Muscle layer of duodenum (tissue), 2 donors: ENCODE data around the gene UCK1.
"Not testable (repeated sequence)": the region's sequence is repeated elsewhere in the genome, so short reads cannot be mapped to it uniquely, and the experiment has no call there.

Experiments used
- H3K27ac ChIP-seq: one replicate; pipeline ENCODE4 v1.7.0; 2013; ENCODE audit warnings: mild to moderate bottlenecking, low read length
- H3K27me3 ChIP-seq: one replicate; pipeline ENCODE4 v1.7.0; 2013; ENCODE audit warnings: low read depth, mild to moderate bottlenecking, control low read depth, low read length
- H3K36me3 ChIP-seq, 2 donors: one replicate each; pipeline ENCODE4 v1.7.0; 2013; ENCODE audit warnings: low read length in 2 of 2, control low read depth in 1 of 2, mild to moderate bottlenecking in 1 of 2; ENCODE audit not compliant: insufficient read depth in 2 of 2, control insufficient read depth in 1 of 2
- H3K4me1 ChIP-seq, 2 donors: one replicate each; pipeline ENCODE4 v1.7.0; 2013; ENCODE audit warnings: low read length in 2 of 2, mild to moderate bottlenecking in 2 of 2, control low read depth in 1 of 2, moderate library complexity in 1 of 2; ENCODE audit not compliant: insufficient read depth in 2 of 2, control insufficient read depth in 1 of 2
- H3K4me3 ChIP-seq, 2 donors: one replicate each; pipeline ENCODE4 v1.7.0; 2013; ENCODE audit warnings: low read length in 2 of 2, low read depth in 1 of 2, mild to moderate bottlenecking in 1 of 2
- H3K9me3 ChIP-seq, 2 donors: one replicate each; pipeline ENCODE4 v1.7.0; 2013; ENCODE audit warnings: low read length in 2 of 2, control low read depth in 1 of 2, mild to moderate bottlenecking in 1 of 2; ENCODE audit not compliant: control insufficient read depth in 1 of 2
- donor health status: healthy.

The UCK1 gene

DNA sequence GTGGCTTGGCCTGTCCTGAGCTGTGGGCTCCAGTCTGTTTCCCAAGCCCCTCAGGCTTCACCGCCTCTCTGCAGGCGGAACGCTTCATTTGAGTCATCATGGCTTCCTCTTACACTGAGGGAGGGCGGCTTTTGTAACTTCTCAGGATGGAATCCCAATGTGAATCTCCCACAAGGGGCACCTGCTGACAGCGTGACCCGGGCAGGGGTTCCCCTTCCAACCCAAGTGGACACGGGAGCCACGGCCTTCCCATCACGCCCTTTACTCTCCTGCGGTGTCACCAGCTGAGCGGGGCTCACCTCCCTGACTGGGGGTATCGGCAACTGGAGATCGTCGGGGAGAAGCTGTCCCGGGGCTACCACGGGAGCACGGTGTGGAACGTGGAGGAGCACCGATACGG lies 12.5 kb downstream of the UCK1 start:
- Histone ChIP-seq H3K36me3 (peaks cover 59 to 88% of the 10 kb centered on the region in 2 donors), H3K4me1 (peaks cover 0 to 16% of the 10 kb centered on the region in 2 donors), H3K9me3 (no peaks in the 10 kb centered on the region), H3K4me3 (no peak overlapping the region), H3K27me3 (no peaks in the 10 kb centered on the region), H3K27ac (no peak overlapping the region)

DNA sequence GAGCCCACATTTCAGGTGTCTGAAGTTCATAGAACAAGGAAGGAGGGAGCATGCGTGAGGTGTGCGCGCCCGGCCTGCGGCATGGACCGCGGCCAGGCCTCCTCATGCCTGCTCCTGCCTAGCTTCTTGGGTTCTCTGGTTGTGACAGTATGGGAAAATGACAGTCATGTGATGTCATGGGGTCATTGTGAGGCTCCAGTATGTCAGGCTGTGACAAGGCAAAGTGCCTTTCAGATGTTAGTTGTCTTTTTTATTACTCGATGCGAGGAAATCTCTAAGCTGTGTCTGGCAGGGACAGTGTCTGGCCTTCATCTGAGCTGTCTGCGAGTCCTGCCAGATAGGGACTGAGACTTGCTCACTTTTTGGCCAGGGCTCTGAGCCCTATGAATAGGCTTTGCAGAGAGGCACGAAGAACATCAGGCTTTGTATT lies 13.3 kb downstream of the UCK1 start:
- Histone ChIP-seq H3K4me1 (peaks cover 0 to 16% of the 10 kb centered on the region in 2 donors), H3K36me3 (peaks cover 54 to 90% of the 10 kb centered on the region in 2 donors), H3K9me3 (no peaks in the 10 kb centered on the region), H3K27me3 (no peaks in the 10 kb centered on the region), H3K4me3 (no peak overlapping the region), H3K27ac (no peak overlapping the region)

DNA sequence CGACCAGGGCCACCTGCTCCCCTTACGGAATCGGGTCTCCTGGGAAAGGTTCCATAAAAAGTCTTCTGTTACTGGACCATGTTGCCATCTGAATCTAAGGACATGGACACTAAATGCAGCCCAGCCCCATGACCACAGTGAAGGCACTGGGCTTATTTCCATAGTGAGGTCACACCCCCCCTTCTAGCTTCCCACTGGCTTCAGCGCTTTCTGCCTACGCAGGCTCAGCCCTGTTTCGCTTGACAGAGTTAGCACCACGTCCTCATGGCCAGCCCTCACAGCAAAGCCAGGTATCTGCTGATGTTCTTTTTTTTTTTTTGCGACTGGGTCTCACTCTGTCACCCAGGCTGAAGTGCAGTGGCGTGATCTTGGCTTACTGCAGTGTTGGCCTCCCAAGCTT lies 14.1 kb downstream of the UCK1 start:
- Histone ChIP-seq H3K36me3 (peaks cover 58 to 89% of the 10 kb centered on the region in 2 donors), H3K27me3 (no peaks in the 10 kb centered on the region), H3K4me1 (peaks cover 0 to 16% of the 10 kb centered on the region in 2 donors)

DNA sequence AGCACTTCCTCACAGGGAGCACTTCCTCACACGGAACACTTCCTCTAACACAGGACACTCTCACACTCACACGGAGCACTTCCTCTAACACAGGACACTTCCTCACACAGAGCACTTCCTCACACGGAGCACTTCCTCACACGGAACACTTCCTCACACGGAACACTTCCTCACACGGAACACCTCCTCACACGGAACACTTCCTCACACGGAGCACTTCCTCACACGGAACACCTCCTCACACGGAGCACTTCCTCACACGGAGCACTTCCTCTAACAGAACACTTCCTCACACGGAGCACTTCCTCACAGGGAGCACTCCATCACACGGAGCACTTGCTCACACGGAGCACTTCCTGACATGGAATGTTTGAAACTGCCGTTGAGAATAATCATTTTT lies 15.0 kb downstream of the UCK1 start:
- peaks cover 51 to 89% of the 10 kb centered on the region in 2 donors for H3K36me3 ChIP-seq
- H3K27me3 ChIP-seq, result no peaks in the 10 kb centered on the region
- no peaks in the 10 kb centered on the region for H3K9me3 ChIP-seq
- H3K4me1 ChIP-seq, result peaks cover 0 to 16% of the 10 kb centered on the region in 2 donors
- H3K4me3 ChIP-seq, result no peak overlapping the region
- no peak overlapping the region for H3K27ac ChIP-seq

More for the DNA sequence above, 14.1 kb downstream of the UCK1 start:
- Histone ChIP-seq H3K4me3 (no peak overlapping the region), H3K9me3 (no peaks in the 10 kb centered on the region), H3K27ac (no peak overlapping the region)

DNA sequence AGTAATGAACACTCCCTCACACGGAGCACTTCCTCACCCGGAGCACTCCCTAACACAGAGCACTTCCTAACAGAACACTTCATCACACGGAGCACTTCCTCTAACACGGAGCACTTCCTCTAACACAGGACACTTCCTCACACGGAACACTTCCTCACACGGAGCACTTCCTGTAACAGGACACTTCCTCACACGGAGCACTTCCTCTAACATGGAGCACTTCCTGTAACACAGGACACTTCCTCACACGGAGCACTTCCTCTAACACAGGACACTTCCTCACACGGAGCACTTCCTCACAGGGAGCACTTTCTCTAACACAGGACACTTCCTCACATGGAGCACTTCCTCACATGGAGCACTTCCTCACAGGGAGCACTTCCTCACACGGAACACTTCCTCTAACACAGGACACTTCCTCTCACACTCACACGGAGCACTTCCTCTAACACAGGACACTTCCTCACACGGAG lies 15.5 kb downstream of the UCK1 start:
- not testable (repeated sequence) for H3K4me3 ChIP-seq, H3K27ac ChIP-seq, H3K9me3 ChIP-seq, H3K27me3 ChIP-seq
- Histone ChIP-seq H3K36me3 (peaks cover 49 to 89% of the 10 kb centered on the region in 2 donors), H3K4me1 (peaks cover 0 to 16% of the 10 kb centered on the region in 2 donors)

DNA sequence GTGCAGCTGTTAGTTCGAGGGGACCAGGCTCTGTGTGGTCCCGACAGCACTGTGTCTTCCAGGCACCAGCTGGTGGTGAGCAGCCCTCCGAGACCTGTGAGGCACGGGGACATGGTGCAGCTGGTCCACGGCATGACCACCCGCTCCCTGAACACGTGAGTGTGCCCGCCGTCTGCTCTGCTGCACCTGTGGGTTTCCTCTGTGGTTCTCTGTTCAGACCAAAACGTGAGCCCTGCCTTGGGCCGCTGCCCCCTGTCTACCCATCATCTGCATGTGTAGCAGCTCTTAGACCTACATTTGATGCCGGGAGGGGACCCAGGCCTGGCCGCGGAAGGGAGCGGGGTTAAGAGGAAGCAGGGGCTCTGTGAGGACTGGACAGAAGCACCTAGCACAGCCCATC lies 17.9 kb downstream of the UCK1 start:
- H3K27me3 ChIP-seq, result no peaks in the 10 kb centered on the region
- no peak overlapping the region for H3K4me3 ChIP-seq
- no peaks in the 10 kb centered on the region for H3K9me3 ChIP-seq
- no peak overlapping the region for H3K27ac ChIP-seq
- H3K36me3 ChIP-seq, result peaks cover 37 to 84% of the 10 kb centered on the region in 2 donors
- H3K4me1 ChIP-seq, result peaks cover 0 to 11% of the 10 kb centered on the region in 2 donors

DNA sequence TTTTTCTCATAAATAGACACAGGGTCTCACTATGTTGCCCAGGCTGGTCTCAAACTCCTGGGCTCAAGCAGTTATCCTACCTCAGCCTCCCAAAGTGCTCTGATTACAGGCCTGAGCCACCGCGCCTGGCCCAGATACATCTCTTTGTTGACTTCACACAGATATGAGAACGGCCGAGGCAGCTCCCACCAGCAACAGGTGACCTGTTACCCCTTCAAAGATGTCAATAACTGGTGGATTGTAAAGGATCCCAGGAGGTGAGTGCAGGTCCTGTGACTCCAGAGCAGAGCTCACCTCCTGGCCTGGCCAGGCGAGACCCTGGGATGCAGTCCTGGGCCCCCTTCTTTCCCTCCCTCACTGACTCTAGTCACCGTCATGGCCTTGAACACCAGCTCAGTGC lies 19.2 kb downstream of the UCK1 start:
- H3K36me3 ChIP-seq, result peaks cover 35 to 90% of the 10 kb centered on the region in 2 donors
- H3K9me3 ChIP-seq, result no peaks in the 10 kb centered on the region
- H3K4me1 ChIP-seq, result peaks cover 0 to 4% of the 10 kb centered on the region in 2 donors

DNA sequence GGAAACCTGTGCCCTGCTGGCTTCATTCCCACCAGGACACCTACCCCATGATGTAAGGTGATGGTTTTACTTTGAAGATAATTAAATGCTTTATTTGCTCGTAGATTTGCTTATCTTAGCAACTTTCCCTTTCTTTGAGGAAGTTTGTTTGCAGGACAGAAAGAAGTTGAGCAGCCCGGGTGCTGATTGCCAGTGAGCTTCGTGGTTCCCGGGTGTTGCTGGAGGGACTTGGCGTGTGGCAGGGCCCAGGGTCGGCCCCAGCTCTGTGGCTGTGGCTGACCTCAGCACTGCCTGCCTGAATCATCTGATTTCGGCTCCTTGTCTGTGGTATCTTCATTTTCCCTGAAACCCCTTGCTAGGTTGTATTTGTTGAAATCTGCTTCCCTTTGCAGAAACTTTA lies 19.6 kb downstream of the UCK1 start:
- peaks cover 32 to 85% of the 10 kb centered on the region in 2 donors for H3K36me3 ChIP-seq
- H3K4me1 ChIP-seq, result no peaks in the 10 kb centered on the region
- no peak overlapping the region for H3K4me3 ChIP-seq
- no peak overlapping the region for H3K27ac ChIP-seq
- H3K9me3 ChIP-seq, result no peaks in the 10 kb centered on the region
- H3K27me3 ChIP-seq, result no peaks in the 10 kb centered on the region

More for the DNA sequence above, 19.2 kb downstream of the UCK1 start:
- no peaks in the 10 kb centered on the region for H3K27me3 ChIP-seq
- H3K4me3 ChIP-seq, result no peak overlapping the region
- no peak overlapping the region for H3K27ac ChIP-seq

DNA sequence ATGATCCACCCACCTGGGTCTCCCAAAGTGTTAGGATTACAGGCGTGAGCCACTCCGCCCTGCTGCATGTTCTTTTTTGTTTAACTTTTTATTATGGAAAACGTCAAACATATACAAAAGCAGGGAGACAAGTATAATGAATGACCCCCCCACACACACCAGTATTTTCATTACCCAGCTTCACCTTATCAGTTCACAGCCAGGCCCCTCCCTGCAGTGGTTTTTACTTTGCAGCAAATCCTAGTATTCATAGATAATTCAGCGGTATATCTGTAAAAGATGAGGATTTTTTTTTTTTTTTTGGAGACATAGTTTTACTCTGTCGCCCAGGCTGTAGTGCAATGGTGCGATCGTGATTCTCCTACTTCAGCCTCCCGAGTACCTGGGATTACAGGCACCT lies 26.1 kb downstream of the UCK1 start:
- peaks cover 0 to 23% of the 10 kb centered on the region in 2 donors for H3K4me1 ChIP-seq
- H3K27ac ChIP-seq, result no peak overlapping the region
- no peak overlapping the region for H3K4me3 ChIP-seq
- H3K27me3 ChIP-seq, result no peaks in the 10 kb centered on the region
- no peaks in the 10 kb centered on the region for H3K9me3 ChIP-seq
- H3K36me3 ChIP-seq, result peaks cover 12 to 28% of the 10 kb centered on the region in 2 donors

DNA sequence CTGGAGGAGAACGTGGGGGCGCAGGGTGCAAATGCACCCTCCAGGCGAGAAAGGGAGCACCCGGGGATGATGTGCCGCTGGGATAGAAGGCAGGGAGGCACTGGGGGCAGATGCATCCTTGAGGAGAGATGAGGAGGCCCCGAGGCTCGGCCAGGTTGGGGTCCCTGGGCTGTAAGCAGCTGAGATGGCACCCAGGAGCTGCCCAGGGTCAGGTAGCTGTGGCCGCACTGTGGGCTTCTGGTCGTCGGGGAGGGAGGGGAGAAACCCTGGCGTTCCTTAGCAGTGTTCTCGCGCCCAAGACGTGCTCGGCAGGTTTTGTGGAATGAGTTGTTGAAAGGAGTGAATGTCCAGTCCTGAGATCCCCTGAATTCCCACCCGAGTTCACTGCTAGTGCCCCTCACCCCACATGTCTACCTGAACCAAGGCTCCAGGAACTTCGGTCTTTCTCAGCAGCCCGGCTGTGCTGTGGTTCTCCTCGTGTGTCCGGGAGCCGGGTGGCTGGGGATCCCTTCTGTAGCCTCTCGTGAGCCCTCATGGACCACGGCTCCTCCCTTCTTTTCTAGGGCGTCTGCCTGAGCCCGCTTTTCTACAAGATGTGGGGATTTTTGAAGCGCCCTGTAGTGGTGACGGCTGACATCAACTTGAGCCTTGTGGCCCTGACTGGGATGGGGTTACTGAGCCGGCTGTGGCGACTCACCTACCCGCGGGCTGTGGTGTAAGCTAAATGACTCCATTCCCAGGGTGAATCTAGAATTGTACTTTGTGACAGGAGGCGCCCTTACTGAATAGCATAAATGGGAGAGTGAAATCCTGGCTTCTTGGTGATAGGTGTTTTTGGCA lies 27.2 kb downstream of the UCK1 start:
- Histone ChIP-seq H3K4me1 (peaks cover 0 to 23% of the 10 kb centered on the region in 2 donors), H3K36me3 (peaks cover 14 to 28% of the 10 kb centered on the region in 2 donors), H3K27ac (no peak overlapping the region), H3K4me3 (peak overlapping the region; percentile 65 to 98), H3K27me3 (no peaks in the 10 kb centered on the region), H3K9me3 (no peaks in the 10 kb centered on the region)

DNA sequence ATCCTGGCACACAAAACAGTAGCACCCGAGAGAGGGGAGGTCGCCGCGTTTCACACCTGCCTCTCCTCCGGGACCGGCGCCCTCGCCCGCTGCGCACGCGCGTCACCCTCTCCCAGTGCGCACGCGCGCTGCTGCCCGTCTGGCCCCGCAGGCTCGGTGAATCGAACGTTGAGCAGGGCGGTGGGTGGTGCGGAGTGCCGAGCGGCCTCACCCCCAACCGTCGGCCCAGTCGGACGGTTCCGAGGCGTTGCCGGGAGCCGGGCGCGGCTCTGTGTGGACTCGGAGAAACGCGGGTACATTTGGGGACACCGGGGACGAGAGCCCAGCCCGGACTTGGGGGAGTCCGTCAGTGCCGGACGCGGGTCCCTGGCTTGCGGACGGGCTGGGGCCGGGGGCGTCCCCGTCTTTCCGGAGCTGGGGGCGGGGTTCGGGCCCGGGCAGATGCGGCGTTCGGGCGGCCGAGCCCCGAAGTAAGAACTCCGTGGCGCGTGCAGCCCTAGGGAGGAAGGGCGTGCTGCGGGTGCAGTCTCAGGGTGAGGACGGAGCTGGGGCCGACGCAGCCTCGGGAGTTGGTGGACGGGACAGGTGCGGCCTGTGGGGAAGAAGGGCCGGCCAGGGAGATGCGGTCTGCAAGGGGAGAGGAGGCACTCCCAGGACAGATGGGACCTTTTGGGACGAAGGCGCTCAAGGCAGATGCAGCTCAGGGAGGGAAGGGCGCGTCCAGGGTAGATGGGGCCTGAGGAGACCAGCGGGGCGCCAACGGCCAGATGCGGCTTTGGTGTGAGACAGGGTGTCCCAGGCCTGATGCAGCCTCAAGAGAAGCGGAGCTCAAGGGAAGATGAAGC lies 28.1 kb downstream of the UCK1 start, which contains the start of gene POMT1:
Gene POMT1 (plus strand): TSS at position 138 of the 845 bp plus-strand sequence. CDS start 1,301 bp downstream, outside the sequence.
- H3K27ac ChIP-seq, result no peak within 1 kb of the TSS

More for the DNA sequence above, 28.1 kb downstream of the UCK1 start, which contains the start of gene POMT1:
- Histone ChIP-seq H3K27me3 (no peaks in the 10 kb centered on the region), H3K36me3 (peaks cover 14 to 33% of the 10 kb centered on the region in 2 donors), H3K4me1 (peaks cover 0 to 23% of the 10 kb centered on the region in 2 donors), H3K4me3 (peak within 1 kb of the TSS; percentile 65 to 98), H3K9me3 (no peaks in the 10 kb centered on the region)
